NB4 (cell line): Measurements from ENCODE around the gene MAP3K2.

ENCODE experiments used
- MAX ChIP-seq: IDR thresholded peaks from 2 replicates; pipeline ENCODE4 v1.6.1; 2011; ENCODE audit warnings: low read depth, low read length
- POLR2A ChIP-seq: IDR thresholded peaks from 2 replicates; pipeline ENCODE4 v1.6.1; 2011; ENCODE audit warnings: mild to moderate bottlenecking; ENCODE audit not compliant: insufficient read length; ENCODE audit errors: extremely low read depth
- TF ChIP-seq, protein P1 (sequence below): IDR thresholded peaks from one replicate; pipeline ENCODE4 v1.5.1; 2012; ENCODE audit warnings: low read depth, low read length

- TF ChIP-seq, protein P1, sequence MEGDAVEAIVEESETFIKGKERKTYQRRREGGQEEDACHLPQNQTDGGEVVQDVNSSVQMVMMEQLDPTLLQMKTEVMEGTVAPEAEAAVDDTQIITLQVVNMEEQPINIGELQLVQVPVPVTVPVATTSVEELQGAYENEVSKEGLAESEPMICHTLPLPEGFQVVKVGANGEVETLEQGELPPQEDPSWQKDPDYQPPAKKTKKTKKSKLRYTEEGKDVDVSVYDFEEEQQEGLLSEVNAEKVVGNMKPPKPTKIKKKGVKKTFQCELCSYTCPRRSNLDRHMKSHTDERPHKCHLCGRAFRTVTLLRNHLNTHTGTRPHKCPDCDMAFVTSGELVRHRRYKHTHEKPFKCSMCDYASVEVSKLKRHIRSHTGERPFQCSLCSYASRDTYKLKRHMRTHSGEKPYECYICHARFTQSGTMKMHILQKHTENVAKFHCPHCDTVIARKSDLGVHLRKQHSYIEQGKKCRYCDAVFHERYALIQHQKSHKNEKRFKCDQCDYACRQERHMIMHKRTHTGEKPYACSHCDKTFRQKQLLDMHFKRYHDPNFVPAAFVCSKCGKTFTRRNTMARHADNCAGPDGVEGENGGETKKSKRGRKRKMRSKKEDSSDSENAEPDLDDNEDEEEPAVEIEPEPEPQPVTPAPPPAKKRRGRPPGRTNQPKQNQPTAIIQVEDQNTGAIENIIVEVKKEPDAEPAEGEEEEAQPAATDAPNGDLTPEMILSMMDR: no peak
- TF ChIP-seq POLR2A (no peak), MAX (no peak)
These were observed 26.2 kb upstream of the MAP3K2 start for GRCh38 chr2:127413782-127414637.
